H9 (cell line): ENCODE data around the gene GPC3. TPM values are rescaled to one million over a fixed set of nuclear protein-coding genes. Genes with fewer than 3 reads are reported as not detected.

Experiments used
- DNase-seq: peaks from one replicate; pipeline ENCODE4 v3.0.0-alpha.2; 2017
- H2AFZ ChIP-seq: one replicate; pipeline ENCODE4 v1.6.1; 2013; ENCODE audit warnings: mild to moderate bottlenecking, low read length, control low read depth, moderate library complexity
- H2AK5ac ChIP-seq: 2 replicates; pipeline ENCODE4 v1.6.1; 2013; ENCODE audit warnings: low read length, control low read depth, mixed read lengths; ENCODE audit not compliant: insufficient read length
- H2BK120ac ChIP-seq: one replicate; pipeline ENCODE4 v1.6.1; 2013; ENCODE audit warnings: low read depth, mild to moderate bottlenecking, low read length, control low read depth, inconsistent platforms; ENCODE audit not compliant: poor library complexity, severe bottlenecking
- H2BK12ac ChIP-seq: 2 replicates; pipeline ENCODE4 v1.6.1; 2013; ENCODE audit warnings: low read length, control low read depth, mixed read lengths, low read depth; ENCODE audit not compliant: insufficient read length
- H2BK15ac ChIP-seq: 2 replicates; pipeline ENCODE4 v1.6.1; 2013; ENCODE audit warnings: low read depth, low read length, control low read depth
- H2BK20ac ChIP-seq: one replicate; pipeline ENCODE4 v1.6.1; 2013; ENCODE audit warnings: low read depth, mild to moderate bottlenecking, low read length, control low read depth, inconsistent platforms; ENCODE audit not compliant: poor library complexity, severe bottlenecking
- H2BK5ac ChIP-seq: 2 replicates; pipeline ENCODE4 v1.6.1; 2013; ENCODE audit warnings: low read length, control low read depth, mixed read lengths; ENCODE audit not compliant: insufficient read length
- H3K14ac ChIP-seq: 2 replicates; pipeline ENCODE4 v1.6.1; 2013; ENCODE audit warnings: low read length, control low read depth; ENCODE audit not compliant: insufficient read depth
- H3K18ac ChIP-seq: 2 replicates; pipeline ENCODE4 v1.6.1; 2013; ENCODE audit warnings: low read depth, mild to moderate bottlenecking, mixed read lengths, low read length, control low read depth; ENCODE audit not compliant: insufficient read length
- H3K23ac ChIP-seq: 2 replicates; pipeline ENCODE4 v1.6.1; 2013; ENCODE audit warnings: low read length, control low read depth, mixed read lengths, low read depth; ENCODE audit not compliant: insufficient read length
- H3K23me2 ChIP-seq: 2 replicates; pipeline ENCODE4 v1.6.1; 2013; ENCODE audit warnings: low read depth, mild to moderate bottlenecking, mixed read lengths, low read length, control low read depth; ENCODE audit not compliant: insufficient read length, poor library complexity, severe bottlenecking
- H3K27ac ChIP-seq: 2 replicates; pipeline ENCODE4 v1.5.1; 2013; ENCODE audit warnings: low read length, control low read depth, mixed read lengths, low read depth; ENCODE audit not compliant: insufficient read length
- H3K27me3 ChIP-seq: 2 replicates; pipeline ENCODE4 v1.6.1; 2013; ENCODE audit warnings: low read length, control low read depth, inconsistent platforms; ENCODE audit not compliant: insufficient read depth
- H3K4ac ChIP-seq: 2 replicates; pipeline ENCODE4 v1.6.1; 2013; ENCODE audit warnings: low read depth, mild to moderate bottlenecking, control low read depth, inconsistent platforms, low read length, moderate library complexity
- H3K4me1 ChIP-seq: 2 replicates; pipeline ENCODE4 v1.6.1; 2013; ENCODE audit warnings: low read length, control low read depth, inconsistent platforms; ENCODE audit not compliant: insufficient read depth
- H3K4me2 ChIP-seq: 2 replicates; pipeline ENCODE4 v1.6.1; 2013; ENCODE audit warnings: low read length, control low read depth, mixed read lengths; ENCODE audit not compliant: insufficient read length, insufficient read depth
- H3K56ac ChIP-seq: 2 replicates; pipeline ENCODE4 v1.6.1; 2013; ENCODE audit warnings: low read depth, mild to moderate bottlenecking, mixed read lengths, low read length, control low read depth; ENCODE audit not compliant: insufficient read length
- H3K79me1 ChIP-seq: 2 replicates; pipeline ENCODE4 v1.6.1; 2013; ENCODE audit warnings: low read depth, mild to moderate bottlenecking, moderate library complexity, low read length, control low read depth, inconsistent platforms; ENCODE audit not compliant: insufficient read depth, poor library complexity, severe bottlenecking
- H3K79me2 ChIP-seq: 2 replicates; pipeline ENCODE4 v1.6.1; 2013; ENCODE audit warnings: low read length, control low read depth, inconsistent platforms; ENCODE audit not compliant: insufficient read depth
- H3K9ac ChIP-seq: 2 replicates; pipeline ENCODE4 v1.6.1; 2013; ENCODE audit warnings: low read length, control low read depth, mixed read lengths; ENCODE audit not compliant: insufficient read length; ENCODE audit errors: extremely low read depth
- H3K9me3 ChIP-seq: one replicate; pipeline ENCODE4 v1.6.1; 2013; ENCODE audit warnings: low read depth, low read length, inconsistent platforms; ENCODE audit not compliant: control insufficient read depth
- H3T11ph ChIP-seq: one replicate; pipeline ENCODE4 v1.6.1; 2013; ENCODE audit warnings: mild to moderate bottlenecking, low read length, control low read depth, inconsistent platforms
- H4K20me1 ChIP-seq: one replicate; pipeline ENCODE4 v1.6.1; 2013; ENCODE audit not compliant: control insufficient read depth, insufficient read length, insufficient read depth
- H4K5ac ChIP-seq: 2 replicates; pipeline ENCODE4 v1.6.1; 2013; ENCODE audit warnings: low read depth, mild to moderate bottlenecking, mixed read lengths, low read length, control low read depth; ENCODE audit not compliant: insufficient read length
- H4K8ac ChIP-seq: replicated peaks from 2 replicates; pipeline ENCODE4 v1.6.1; 2013; ENCODE audit warnings: low read length, control low read depth, mixed read lengths, low read depth; ENCODE audit not compliant: insufficient read length
- H4K91ac ChIP-seq: 2 replicates; pipeline ENCODE4 v1.6.1; 2013; ENCODE audit warnings: low read depth, mild to moderate bottlenecking, moderate library complexity, mixed read lengths, low read length, control low read depth; ENCODE audit not compliant: insufficient read length
- H3K27ac Mint-ChIP-seq, 3 experiments: 2 replicates in 2 of 3; 3 replicates in 1 of 3; pipeline ENCODE4 v1.8.0; 2020 to 2021; ENCODE audit warnings: mixed read lengths in 3 of 3, mild to moderate bottlenecking in 1 of 3, moderate library complexity in 1 of 3
- H3K27me3 Mint-ChIP-seq: 2 replicates; pipeline ENCODE4 v1.8.0; 2021; ENCODE audit warnings: low read depth, mild to moderate bottlenecking, moderate library complexity, mixed read lengths
- H3K36me3 Mint-ChIP-seq, 3 experiments: 2 replicates in 2 of 3; 3 replicates in 1 of 3; pipeline ENCODE4 v1.8.0; 2020 to 2021; ENCODE audit warnings: low read depth in 3 of 3, mixed read lengths in 3 of 3; ENCODE audit not compliant: insufficient read depth in 1 of 3
- H3K4me1 Mint-ChIP-seq, 2 experiments: 2 replicates each; pipeline ENCODE4 v1.8.0; 2020; ENCODE audit warnings: mixed read lengths in 2 of 2
- H3K4me3 Mint-ChIP-seq, 2 experiments: 2 replicates in 1 of 2; 3 replicates in 1 of 2; pipeline ENCODE4 v1.8.0; 2020 to 2021; ENCODE audit warnings: mild to moderate bottlenecking in 2 of 2, mixed read lengths in 2 of 2, moderate library complexity in 1 of 2
- H3K9me3 Mint-ChIP-seq, 2 experiments: 2 replicates in 1 of 2; 3 replicates in 1 of 2; pipeline ENCODE4 v1.8.0; 2020; ENCODE audit warnings: mild to moderate bottlenecking in 2 of 2, mixed read lengths in 2 of 2, moderate library complexity in 1 of 2
- CTCF ChIP-seq: fragments of 200-600 bp; sonication (generic); conservative IDR thresholded peaks from 3 replicates; pipeline ENCODE4 v1.8.0; 2021; ENCODE audit warnings: antibody characterized with exemption, mild to moderate bottlenecking
- WGBS: extraction: QIAGEN DNeasy Blood & Tissue Kit; methylation state at CpG from one replicate; pipeline ENCODE4 v1.1.7; 2013; ENCODE audit warnings: missing lambda C conversion rate, low lambda C conversion rate, mixed read lengths; ENCODE audit not compliant: insufficient read length; ENCODE audit errors: extremely low coverage; 5-methylcytosine and 5-hydroxymethylcytosine counted together
- total RNA-seq: library from RNA; stranded (reverse); gene quantifications from 2 replicates; pipeline ENCODE4 v1.2.1, GENCODE V29; 2021

Gene GPC3
- total RNA-seq, 1 experiment from 2014 or later: 108 TPM

- WGBS: no CpG with 5 or more reads among the region's 4 CpGs
- no peak for DNase-seq
Observed at GRCh38 chrX:134023851-134024281, 38.5 kb upstream of the GPC3 start.

More at GRCh38 chrX:134023851-134024281, 38.5 kb upstream of the GPC3 start:
- H3K4ac ChIP-seq: no peak overlapping the region
- no peak overlapping the region for H2BK5ac ChIP-seq
- H3K79me2 ChIP-seq: no peaks in the 10 kb centered on the region
- H4K20me1 ChIP-seq: no peaks in the 10 kb centered on the region
- H3K9ac ChIP-seq: no peak overlapping the region
- H2BK15ac ChIP-seq: no peak overlapping the region
- no peak overlapping the region for H2BK12ac ChIP-seq
- Mint-ChIP-seq H3K4me3 (no peak overlapping the region), H3K27ac (no peak overlapping the region), H3K4me1 (peaks cover 11 to 29% of the 10 kb centered on the region in 2 experiments), H3K9me3 (no peaks in the 10 kb centered on the region; a peak in 1 of 5 replicates), H3K36me3 (no peaks in the 10 kb centered on the region), H3K27me3 (peaks cover 2% of the 10 kb centered on the region; the same call in 1 of the 2 replicates)
- H2BK20ac ChIP-seq: no peak overlapping the region
- no peaks in the 10 kb centered on the region for H3K9me3 ChIP-seq
- no peak overlapping the region for H2BK120ac ChIP-seq
- peak overlapping the region; percentile 56 for H2AFZ ChIP-seq
- no peak for TF ChIP-seq CTCF
- no peak overlapping the region for H3K14ac ChIP-seq
- no peak overlapping the region for H3K18ac ChIP-seq
- no peaks in the 10 kb centered on the region for H3K79me1 ChIP-seq
- H4K8ac ChIP-seq: no peak overlapping the region
- H3K4me2 ChIP-seq: no peak overlapping the region
- no peak overlapping the region for H3K23ac ChIP-seq
- no peak overlapping the region for H3K56ac ChIP-seq
- H3K23me2 ChIP-seq: no peaks in the 10 kb centered on the region
- H3K27ac ChIP-seq: no peak overlapping the region
- H4K91ac ChIP-seq: no peak overlapping the region
- no peaks in the 10 kb centered on the region for H3K4me1 ChIP-seq
- H2AK5ac ChIP-seq: no peak overlapping the region
- H4K5ac ChIP-seq: no peak overlapping the region
- no peaks in the 10 kb centered on the region for H3K27me3 ChIP-seq
- no peak overlapping the region for H3T11ph ChIP-seq
